PC-3 (cell line): ENCODE results near the gene ACP1. TPM values are rescaled to one million over a fixed set of nuclear protein-coding genes. Genes with fewer than 3 reads are reported as not detected.

Experiments used
- ATAC-seq: fragments of 200-7000 bp; cut with Tn5 transposase; 2 replicates; pipeline ENCODE4 v1.9.1; 2020; ENCODE audit warnings: mild to moderate bottlenecking, moderate library complexity
- BruUV-seq: library from RNA; stranded (reverse); fragments of 400-500 nt; replicated peaks from 2 replicates; lab custom pipeline; 2021; lab: Mats Ljungman, UMichigan
- CTCF ChIA-PET: fragments of 300-600 bp; sonication (Branson Sonifier 250); formaldehyde crosslinking; loops from one replicate; lab custom pipeline; 2022; ENCODE audit warnings: antibody characterized with exemption; lab: Charles Lee
- POLR2A ChIA-PET: fragments of 300-600 bp; sonication (Branson Sonifier 250); formaldehyde crosslinking; loops from one replicate; lab custom pipeline; 2022; ENCODE audit warnings: antibody characterized with exemption; ENCODE audit not compliant: unreplicated experiment; lab: Charles Lee
- DNase-seq: peaks from one replicate; pipeline ENCODE4 v3.0.0-alpha.2; 2015
- H2AFZ ChIP-seq: fragments of 300-600 bp; sonication (generic); 2 replicates; pipeline ENCODE4 v1.6.0; 2016; ENCODE audit warnings: antibody characterized with exemption, low read length
- H3F3A ChIP-seq: fragments of 300-600 bp; sonication (generic); one replicate; pipeline ENCODE4 v1.6.0; 2017; ENCODE audit warnings: antibody characterized with exemption, low read length, control low read depth, mild to moderate bottlenecking; ENCODE audit not compliant: unreplicated experiment
- H3K27ac ChIP-seq: fragments of 300-600 bp; sonication (generic); 2 replicates; pipeline ENCODE4 v1.5.1; 2016; ENCODE audit warnings: mild to moderate bottlenecking, low read length
- H3K27me3 ChIP-seq: fragments of 300-600 bp; sonication (generic); 2 replicates; pipeline ENCODE4 v1.6.1; 2016; ENCODE audit warnings: low read length, mixed read lengths
- H3K36me3 ChIP-seq: fragments of 300-600 bp; sonication (generic); 2 replicates; pipeline ENCODE4 v1.6.1; 2016; ENCODE audit warnings: low read depth, mixed run types, low read length, mixed read lengths
- H3K4me1 ChIP-seq: fragments of 300-600 bp; sonication (generic); 2 replicates; pipeline ENCODE4 v1.5.1; 2016; ENCODE audit warnings: low read length; ENCODE audit not compliant: insufficient read depth
- H3K4me2 ChIP-seq: fragments of 300-600 bp; sonication (generic); 2 replicates; pipeline ENCODE4 v1.6.0; 2016; ENCODE audit warnings: low read length
- H3K4me3 ChIP-seq: fragments of 300-600 bp; sonication (generic); 2 replicates; pipeline ENCODE4 v1.5.1; 2016; ENCODE audit warnings: mild to moderate bottlenecking, low read length, mixed read lengths
- H3K79me2 ChIP-seq: fragments of 300-600 bp; sonication (generic); 2 replicates; pipeline ENCODE4 v1.6.1; 2017; ENCODE audit warnings: low read length, mixed read lengths
- H3K9ac ChIP-seq: fragments of 300-600 bp; sonication (generic); 2 replicates; pipeline ENCODE4 v1.6.0; 2016; ENCODE audit warnings: mild to moderate bottlenecking, low read length
- H3K9me2 ChIP-seq: fragments of 300-600 bp; sonication (generic); replicated peaks from 2 replicates; pipeline ENCODE4 v1.6.1; 2016; ENCODE audit warnings: mixed run types, low read length, mixed read lengths
- H3K9me3 ChIP-seq: fragments of 300-600 bp; sonication (generic); 2 replicates; pipeline ENCODE4 v1.6.1; 2016; ENCODE audit warnings: low read length, mixed read lengths
- H4K20me1 ChIP-seq: fragments of 300-600 bp; sonication (generic); 2 replicates; pipeline ENCODE4 v1.6.1; 2016; ENCODE audit warnings: low read length, mixed read lengths
- CTCF ChIP-seq: fragments of 300-600 bp; sonication (generic); conservative IDR thresholded peaks from 2 replicates; pipeline ENCODE4 v1.5.1; 2017; ENCODE audit warnings: antibody characterized with exemption, low read depth, mild to moderate bottlenecking, low read length
- EZH2 ChIP-seq: fragments of 300-600 bp; sonication (generic); IDR thresholded peaks from one replicate; pipeline ENCODE4 v1.6.1; 2017; ENCODE audit warnings: antibody characterized with exemption, mild to moderate bottlenecking, low read length; ENCODE audit not compliant: unreplicated experiment
- EZH2phosphoT487 ChIP-seq: fragments of 300-600 bp; sonication (generic); IDR thresholded peaks from 2 replicates; pipeline ENCODE4 v1.6.1; 2018; ENCODE audit warnings: mild to moderate bottlenecking, antibody characterized with exemption, low read length, borderline replicate concordance
- intact Hi-C: fragments of 100-400 bp; cut with micrococcal nuclease; formaldehyde crosslinking; loops from 2 replicates; pipeline ENCODE4 v1.9.0; 2023
- total RNA-seq: library from RNA; depleted of rRNA; stranded (reverse); fragments of >200 nt; gene quantifications from 2 replicates; pipeline ENCODE4 v1.2.3, GENCODE V29; 2014

Gene ACP1
- total RNA-seq, 1 experiment from 2014 or later: 149 TPM

DNA sequence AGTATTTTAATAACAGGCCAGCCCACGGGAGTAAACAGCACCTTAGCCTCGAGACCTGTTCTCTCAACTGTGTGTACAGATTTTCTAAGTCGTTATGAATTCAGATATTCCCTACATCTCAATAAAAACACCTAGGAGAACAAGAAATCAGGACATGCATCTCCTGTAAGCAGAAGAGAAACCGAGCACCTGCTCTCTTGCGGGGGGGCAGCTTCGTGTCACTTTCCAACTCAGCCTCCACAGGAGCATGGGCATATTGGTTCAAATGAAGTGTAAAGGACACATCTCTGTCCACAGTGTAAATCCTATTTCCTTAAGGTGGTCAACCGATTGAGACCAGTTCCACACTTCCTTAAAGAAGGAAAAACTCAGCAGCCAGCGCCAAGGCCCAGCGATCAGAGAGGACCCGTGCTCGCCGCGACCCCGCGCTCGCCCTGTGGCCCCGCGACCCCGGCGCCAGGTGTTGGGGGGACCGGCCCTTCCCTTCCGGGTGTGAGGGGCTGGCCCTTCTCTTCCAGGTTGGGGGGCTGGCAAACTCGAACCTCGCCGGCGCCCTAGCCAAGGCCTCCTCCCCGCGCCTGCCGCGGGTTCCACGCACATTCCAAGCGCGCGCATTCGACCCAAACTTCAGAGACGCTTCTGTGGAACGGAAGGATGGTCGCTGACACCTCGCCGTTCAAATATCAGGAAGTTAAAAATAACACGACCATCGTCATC lies 1.6 kb upstream of the ACP1 start:
- Histone ChIP-seq H3K79me2 (peaks cover 69% of the 10 kb centered on the region), H3K27ac (peak overlapping the region; percentile 68; the same call in 1 of the 2 replicates), H3K36me3 (peaks cover 4% of the 10 kb centered on the region; the same call in 1 of the 2 replicates), H3K9ac (peak overlapping the region; percentile 90), H3K9me3 (no peaks in the 10 kb centered on the region), H4K20me1 (peaks cover 24% of the 10 kb centered on the region), H3F3A (no peaks in the 10 kb centered on the region), H2AFZ (peak overlapping the region; percentile 75), H3K4me3 (peak overlapping the region; percentile 89), H3K9me2 (no peaks in the 10 kb centered on the region), H3K4me2 (peak overlapping the region; percentile 89), H3K27me3 (no peaks in the 10 kb centered on the region), H3K4me1 (peaks cover 31% of the 10 kb centered on the region)
- TF ChIP-seq CTCF (no peak), EZH2phosphoT487 (no peak), EZH2 (no peak)
- ChIA-PET POLR2A (no interaction called here), CTCF (no interaction called here)
- BruUV-seq: TSS peak; percentile 52
- ATAC-seq (no peak), DNase-seq (peak; percentile 7)
- intact Hi-C loops: loop anchor here (10.0 kb wide), 1 partner anchor 412 kb away; the partner anchor contains the start of gene TMEM18

DNA sequence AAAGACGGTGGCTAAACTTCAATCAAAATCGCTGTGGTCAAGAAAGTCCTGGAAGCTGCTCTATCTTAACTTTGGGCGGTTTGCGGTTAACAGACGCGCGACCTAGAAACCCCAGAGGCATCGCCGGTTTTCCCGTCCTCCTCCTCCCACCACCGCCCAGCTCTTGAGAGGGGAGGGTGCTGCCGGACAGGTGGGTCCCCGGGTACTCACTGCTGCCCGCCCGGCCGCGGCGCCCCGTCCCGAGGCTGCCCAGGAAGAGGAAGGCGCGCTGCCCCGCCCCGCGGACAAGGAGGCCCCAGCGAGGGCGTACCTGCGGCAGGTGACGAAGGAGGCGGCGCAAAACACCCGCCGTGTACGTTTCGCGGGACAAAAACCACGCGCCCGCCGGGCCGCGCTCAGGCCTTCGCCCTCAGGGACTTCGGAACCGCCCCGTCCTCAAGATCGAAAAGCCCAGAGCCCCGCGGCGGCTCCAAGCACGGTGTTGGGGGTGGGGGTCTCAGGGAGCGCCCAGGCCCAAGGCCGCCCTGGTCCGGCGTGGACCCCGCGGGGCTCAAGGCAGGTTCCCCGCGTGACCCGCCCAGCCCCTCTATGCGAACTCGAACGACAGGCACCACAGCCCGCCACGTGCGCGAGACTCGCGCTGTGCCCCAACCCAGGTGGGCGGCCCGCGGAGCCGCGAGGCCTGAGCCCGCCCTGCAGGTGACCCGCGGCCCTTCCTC lies 814 bp upstream of the ACP1 start, which contains the start of gene SH3YL1:
Gene SH3YL1 (minus strand): TSS at position 259 of the 719 bp plus-strand sequence. CDS start 48 bp downstream, at position 211.
- H3F3A ChIP-seq: no peaks in the 10 kb centered on the region
- peak within 1 kb of the TSS; percentile 94 for H3K9ac ChIP-seq
- H3K79me2 ChIP-seq: peaks cover 77% of the 10 kb centered on the region
- ChIA-PET POLR2A (no interaction called here), CTCF (no interaction called here)
- DNase-seq: peak; percentile 75
- no peaks in the 10 kb centered on the region for H3K27me3 ChIP-seq
- peak within 1 kb of the TSS; percentile 75 for H2AFZ ChIP-seq
- H3K9me3 ChIP-seq: no peaks in the 10 kb centered on the region
- H3K4me1 ChIP-seq: peaks cover 31% of the 10 kb centered on the region
- peak within 1 kb of the TSS; percentile 89 for H3K4me3 ChIP-seq
- peak; percentile 53 for ATAC-seq
- H3K4me2 ChIP-seq: peak within 1 kb of the TSS; percentile 89
- H3K27ac ChIP-seq: peak within 1 kb of the TSS; percentile 68
- no peak for TF ChIP-seq CTCF
- TF ChIP-seq EZH2: no peak
- TF ChIP-seq EZH2phosphoT487: no peak
- H4K20me1 ChIP-seq: peaks cover 31% of the 10 kb centered on the region
- no peaks in the 10 kb centered on the region for H3K36me3 ChIP-seq
- no TSS peak for BruUV-seq
- no peaks in the 10 kb centered on the region for H3K9me2 ChIP-seq
- intact Hi-C loops: loop anchor here (10.0 kb wide), 1 partner anchor 411 kb away; the partner anchor contains the start of gene TMEM18
